Body of pancreas (tissue), 4 donors: Measurements from ENCODE around the gene SERPINA4. TPM values are rescaled to one million over a fixed set of nuclear protein-coding genes. Genes with fewer than 3 reads are reported as not detected.

ENCODE experiments used
- ATAC-seq: fragments of 150-250 bp; one replicate; pipeline ENCODE4 v1.9.1; 2016
- DNase-seq, 4 donors: peaks; one replicate each; pipeline ENCODE4 v3.0.0-alpha.2; 2019
- H3K27ac ChIP-seq, 4 donors: fragments of 200-600 bp; sonication (generic); 1 replicate in 3 of 4; 2 replicates in 1 of 4; pipeline versions ENCODE4 v1.5.1 to v1.6.1; 2016 to 2019; ENCODE audit warnings: mild to moderate bottlenecking in 1 of 4, mixed read lengths in 1 of 4, moderate library complexity in 1 of 4
- H3K27me3 ChIP-seq, 2 donors: fragments of 200-600 bp; sonication (generic); one replicate each; pipeline ENCODE4 v1.6.0; 2016; ENCODE audit warnings: mild to moderate bottlenecking in 1 of 2
- H3K36me3 ChIP-seq, 2 donors: fragments of 200-600 bp; sonication (generic); replicated peaks in 1 of 2; 2 replicates each; pipeline ENCODE4 v1.5.1; 2016; ENCODE audit warnings: low read depth in 2 of 2; ENCODE audit not compliant: insufficient read depth in 1 of 2
- H3K4me1 ChIP-seq: fragments of 200-600 bp; sonication (generic); one replicate; pipeline ENCODE4 v1.6.0; 2016
- H3K4me3 ChIP-seq, 2 donors: fragments of 200-600 bp; sonication (generic); 1 replicate in 1 of 2; 2 replicates in 1 of 2; pipeline ENCODE4 v1.5.1; 2016 to 2019
- H3K9me3 ChIP-seq, 3 donors: fragments of 200-600 bp; sonication (generic); 1 replicate in 2 of 3; 2 replicates in 1 of 3; pipeline ENCODE4 v1.5.1; 2016
- CTCF ChIP-seq, 7 experiments: fragments of 450-650 bp in 4 of 7; fragments of 200-600 bp in 3 of 7; sonication (generic) in 3 of 7; IDR thresholded peaks; one replicate each; pipeline ENCODE4 v1.5.1; 2016 to 2019; ENCODE audit warnings: antibody characterized with exemption in 7 of 7
- POLR2A ChIP-seq, 3 donors: fragments of 450-650 bp; IDR thresholded peaks; one replicate each; pipeline ENCODE4 v1.6.1; 2016; ENCODE audit warnings: antibody characterized with exemption in 3 of 3, mild to moderate bottlenecking in 2 of 3
- WGBS, 2 donors: methylation state at CpG; one replicate each; pipeline ENCODE4 v1.1.5; 2017; 5-methylcytosine and 5-hydroxymethylcytosine counted together
- intact Hi-C: fragments of 100-400 bp; cut with DNase I; formaldehyde crosslinking; loops from one replicate; pipeline ENCODE4 v1.15.1; 2023
- total RNA-seq, 2 donors: library from RNA; depleted of rRNA; stranded (reverse); fragments of >200 nt; gene quantifications; one replicate each; pipeline ENCODE4 v1.1.0, GENCODE V29; 2016

Gene SERPINA4
- total RNA-seq, 2 donors from 2014 or later = 42.8 to 57.6 TPM

- Histone ChIP-seq H3K27ac (peak overlapping the region in 2 of 4 donors; percentile 49 to 86), H3K27me3 (no peaks in the 10 kb centered on the region), H3K4me1 (peaks cover 84% of the 10 kb centered on the region), H3K9me3 (no peaks in the 10 kb centered on the region), H3K4me3 (peak overlapping the region in 1 of 2 donors; percentile 42), H3K36me3 (peaks cover 0 to 25% of the 10 kb centered on the region in 2 donors)
- WGBS, 2 donors = 82 to 93% methylated on average over 8 of the region's 8 CpGs
- DNase-seq = peak in 1 of 4 donors; percentile 21
- ATAC-seq = peak; percentile 4
- TF ChIP-seq POLR2A (IDR thresholded peaks at IDR 0.05) (peak; percentile 14 to 63 (median 60)), CTCF (IDR thresholded peaks at IDR 0.05) (no peak)
- intact Hi-C loops = loop anchor here (10.0 kb wide), 1 partner anchor 51 kb away; the partner anchor contains the start of gene SERPINA4
Measured at GRCh38 chr14:94615823-94616570, 54.8 kb downstream of the SERPINA4 start.

- H3K4me3 ChIP-seq = no peak overlapping the region
- 91 to 96% methylated on average over 5 of the region's 5 CpGs for WGBS, 2 donors
- TF ChIP-seq CTCF (IDR thresholded peaks at IDR 0.05) (no peak), POLR2A (IDR thresholded peaks at IDR 0.05) (peak in 1 of 3 donors; percentile 22)
Measured at GRCh38 chr14:94617366-94617941, 56.2 kb downstream of the SERPINA4 start.

GRCh38 chr14:94617988-94618822, 57.0 kb downstream of the SERPINA4 start:
- H3K27ac ChIP-seq = peak overlapping the region in 2 of 4 donors; percentile 17 to 28
- no peaks in the 10 kb centered on the region for H3K9me3 ChIP-seq
- H3K27me3 ChIP-seq = no peaks in the 10 kb centered on the region
- DNase-seq (no peak), ATAC-seq (no peak)
- TF ChIP-seq CTCF (IDR thresholded peaks at IDR 0.05) (no peak), POLR2A (IDR thresholded peaks at IDR 0.05) (peak in 1 of 3 donors; percentile 31)
- 95 to 100% methylated on average over 3 of the region's 3 CpGs for WGBS, 2 donors
- peaks cover 71% of the 10 kb centered on the region for H3K4me1 ChIP-seq
- intact Hi-C loops = loop anchor here (10.0 kb wide), 1 partner anchor 53 kb away; the partner anchor contains the start of gene SERPINA4
- no peak overlapping the region for H3K4me3 ChIP-seq
- H3K36me3 ChIP-seq = peaks cover 3 to 37% of the 10 kb centered on the region in 2 donors

More at GRCh38 chr14:94617366-94617941, 56.2 kb downstream of the SERPINA4 start:
- DNase-seq (no peak), ATAC-seq (no peak)
- Histone ChIP-seq H3K27me3 (no peaks in the 10 kb centered on the region), H3K27ac (peak overlapping the region in 2 of 4 donors; percentile 10 to 86), H3K9me3 (no peaks in the 10 kb centered on the region), H3K36me3 (peaks cover 0 to 32% of the 10 kb centered on the region in 2 donors), H3K4me1 (peaks cover 77% of the 10 kb centered on the region)
- intact Hi-C loops = loop anchor here (10.0 kb wide), 1 partner anchor 53 kb away; the partner anchor contains the start of gene SERPINA4

GRCh38 chr14:94619297-94619696, 58.1 kb downstream of the SERPINA4 start:
- Histone ChIP-seq H3K36me3 (peaks cover 6 to 43% of the 10 kb centered on the region in 2 donors), H3K27me3 (no peaks in the 10 kb centered on the region), H3K9me3 (no peaks in the 10 kb centered on the region), H3K27ac (peak overlapping the region in 2 of 4 donors; percentile 17 to 28), H3K4me1 (peaks cover 60% of the 10 kb centered on the region), H3K4me3 (no peak overlapping the region)
- ATAC-seq = no peak
- intact Hi-C loops = loop anchor here (10.0 kb wide), 1 partner anchor 54 kb away; the partner anchor contains the start of gene SERPINA4
- DNase-seq = no peak
- WGBS, 2 donors = 90 to 96% methylated on average over 6 of the region's 6 CpGs
- no peak for TF ChIP-seq CTCF (IDR thresholded peaks at IDR 0.05)
- no peak for TF ChIP-seq POLR2A (IDR thresholded peaks at IDR 0.05)

Other genes with a start within 250 kb of the SERPINA4 start
- gene SERPINA6, start 238.1 kb upstream of the SERPINA4 start, total RNA-seq = 10 to 100 TPM in 1 of 2 donors, 1 to 10 TPM in 1; 6.5 to 10.9 TPM
- gene SERPINA2, start 194.7 kb upstream of the SERPINA4 start, total RNA-seq = not detected
- 10 to 100 TPM; 77.8 to 86.4 TPM for gene SERPINA1, start 172.8 kb upstream of the SERPINA4 start, total RNA-seq
- gene SERPINA11, start 108.6 kb upstream of the SERPINA4 start, total RNA-seq = not detected
- gene SERPINA9, start 85.2 kb upstream of the SERPINA4 start, total RNA-seq = not detected
- gene SERPINA12, start 52.0 kb upstream of the SERPINA4 start, total RNA-seq = not detected
- gene SERPINA5, start 20.0 kb downstream of the SERPINA4 start, total RNA-seq = 100 to 1,000 TPM in 1 of 2 donors, 10 to 100 TPM in 1; 76.0 to 101 TPM
- 1,000 to 10,000 TPM in 1 of 2 donors, 100 to 1,000 TPM in 1; 396 to 1,783 TPM for gene SERPINA3, start 50.9 kb downstream of the SERPINA4 start, total RNA-seq
- 1 to 10 TPM in 1 of 2 donors, under 1 TPM in 1; 0.33 to 1.0 TPM for gene GSC, start 208.7 kb downstream of the SERPINA4 start, total RNA-seq